DOHH2 (cell line): Measurements from ENCODE around the gene AGBL1.

Experiments
- EZH2phosphoT487 ChIP-seq: fragments of 200-600 bp; sonication (generic); IDR thresholded peaks from 2 replicates; pipeline ENCODE4 v1.6.1; 2017; ENCODE audit warnings: borderline replicate concordance, mild to moderate bottlenecking, antibody characterized with exemption, low read length, moderate library complexity, mixed read lengths
- TF ChIP-seq, protein P1 (sequence below): fragments of 200-600 bp; sonication (generic); IDR thresholded peaks from one replicate; pipeline ENCODE4 v1.5.1; 2014; ENCODE audit warnings: antibody characterized with exemption, mild to moderate bottlenecking, low read depth, low read length; ENCODE audit not compliant: poor library complexity, severe bottlenecking

DNA sequence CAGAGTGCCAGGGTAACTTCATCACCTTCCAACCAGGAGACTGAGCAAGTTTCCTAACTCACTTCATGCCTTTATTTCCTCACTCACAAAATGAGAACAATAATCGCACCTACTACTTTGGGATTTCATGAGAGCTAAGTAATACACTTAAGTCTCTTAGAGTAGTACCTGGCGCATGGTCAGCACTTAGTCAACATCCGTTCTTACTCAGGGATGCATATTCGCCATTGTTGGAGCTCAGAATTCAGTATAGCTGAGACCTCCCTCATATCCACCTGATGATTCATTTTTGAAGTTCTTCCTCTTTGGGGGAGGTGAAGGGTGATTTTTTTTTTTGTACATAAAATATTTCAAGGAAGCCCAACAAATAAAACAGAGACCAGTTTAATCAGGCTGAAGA lies 188.2 kb downstream of the AGBL1 start:
- TF ChIP-seq, protein P1, sequence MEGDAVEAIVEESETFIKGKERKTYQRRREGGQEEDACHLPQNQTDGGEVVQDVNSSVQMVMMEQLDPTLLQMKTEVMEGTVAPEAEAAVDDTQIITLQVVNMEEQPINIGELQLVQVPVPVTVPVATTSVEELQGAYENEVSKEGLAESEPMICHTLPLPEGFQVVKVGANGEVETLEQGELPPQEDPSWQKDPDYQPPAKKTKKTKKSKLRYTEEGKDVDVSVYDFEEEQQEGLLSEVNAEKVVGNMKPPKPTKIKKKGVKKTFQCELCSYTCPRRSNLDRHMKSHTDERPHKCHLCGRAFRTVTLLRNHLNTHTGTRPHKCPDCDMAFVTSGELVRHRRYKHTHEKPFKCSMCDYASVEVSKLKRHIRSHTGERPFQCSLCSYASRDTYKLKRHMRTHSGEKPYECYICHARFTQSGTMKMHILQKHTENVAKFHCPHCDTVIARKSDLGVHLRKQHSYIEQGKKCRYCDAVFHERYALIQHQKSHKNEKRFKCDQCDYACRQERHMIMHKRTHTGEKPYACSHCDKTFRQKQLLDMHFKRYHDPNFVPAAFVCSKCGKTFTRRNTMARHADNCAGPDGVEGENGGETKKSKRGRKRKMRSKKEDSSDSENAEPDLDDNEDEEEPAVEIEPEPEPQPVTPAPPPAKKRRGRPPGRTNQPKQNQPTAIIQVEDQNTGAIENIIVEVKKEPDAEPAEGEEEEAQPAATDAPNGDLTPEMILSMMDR: no peak
- no peak for TF ChIP-seq EZH2phosphoT487
